GM19455 (cell line): ENCODE data around the gene XAGE1B.
"Not testable (repeated sequence)": the region's sequence is repeated elsewhere in the genome, so short reads cannot be mapped to it uniquely, and the experiment has no call there.

Experiments
- ATAC-seq: cut with Tn5 transposase; IDR thresholded peaks from one replicate; pipeline ENCODE4 v1.9.1; 2021; ENCODE audit not compliant: unreplicated experiment

Gene XAGE1B, protein sequence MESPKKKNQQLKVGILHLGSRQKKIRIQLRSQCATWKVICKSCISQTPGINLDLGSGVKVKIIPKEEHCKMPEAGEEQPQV

DNA sequence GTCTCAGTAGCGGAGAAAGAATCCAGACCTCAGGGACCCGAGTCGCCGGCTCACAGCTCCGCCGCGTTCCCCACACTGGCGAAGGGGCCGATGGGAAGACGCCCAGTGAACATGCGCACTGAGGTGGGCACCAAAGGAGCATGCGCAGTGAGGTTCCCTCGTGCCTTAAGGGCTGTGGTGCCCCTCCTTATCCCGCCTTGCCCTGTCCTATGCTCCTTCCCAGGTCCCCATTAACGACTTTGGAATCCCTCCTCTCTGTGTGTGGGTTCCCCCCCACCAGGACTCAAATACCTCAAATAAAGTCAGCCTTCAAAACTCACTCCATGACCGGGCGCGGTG, at the start of gene XAGE1B:
XAGE1B (minus strand) TSS at position 77 of the 339 bp plus-strand sequence. CDS start 1,536 bp downstream, outside the sequence.
- ATAC-seq, result not testable (repeated sequence)

DNA sequence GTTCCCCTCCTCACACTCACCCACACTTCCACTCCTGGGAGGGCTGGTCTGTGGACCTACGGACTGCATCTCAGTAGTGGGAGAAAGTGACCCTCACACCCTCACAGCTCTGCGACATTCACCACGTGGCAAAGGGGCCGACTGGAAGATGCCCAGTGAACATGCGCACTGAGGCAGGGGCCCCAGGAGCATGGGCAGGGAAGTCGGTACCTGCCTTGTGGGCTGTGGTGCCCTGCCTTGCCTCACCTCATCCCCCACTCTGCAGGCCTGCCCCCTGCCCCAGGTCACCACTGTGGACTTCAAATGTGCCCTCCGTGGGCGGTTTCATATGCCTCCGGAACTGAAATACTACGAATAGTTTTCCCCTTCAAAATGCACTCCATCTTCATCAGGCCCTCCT, 46.2 kb upstream of the XAGE1B start:
- ATAC-seq, result no peak

DNA sequence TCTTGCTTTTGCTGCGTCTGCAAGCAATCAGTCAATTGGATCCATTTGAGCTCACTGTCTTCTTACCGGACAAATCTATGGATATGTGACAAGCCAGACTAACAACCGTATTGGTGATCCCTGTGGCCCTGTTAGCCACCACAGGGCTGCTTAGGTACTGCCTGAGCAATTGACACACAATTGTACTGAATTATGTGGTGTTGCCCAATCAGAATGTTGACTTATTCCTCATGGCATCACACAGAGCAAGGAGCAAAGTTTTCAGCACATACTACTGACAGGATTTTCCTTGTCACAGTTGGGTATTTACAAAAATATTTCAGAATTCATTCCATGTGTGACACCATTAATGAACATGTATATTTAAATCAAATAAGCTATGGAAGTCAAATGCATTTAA, 41.3 kb upstream of the XAGE1B start:
- ATAC-seq, result no peak

DNA sequence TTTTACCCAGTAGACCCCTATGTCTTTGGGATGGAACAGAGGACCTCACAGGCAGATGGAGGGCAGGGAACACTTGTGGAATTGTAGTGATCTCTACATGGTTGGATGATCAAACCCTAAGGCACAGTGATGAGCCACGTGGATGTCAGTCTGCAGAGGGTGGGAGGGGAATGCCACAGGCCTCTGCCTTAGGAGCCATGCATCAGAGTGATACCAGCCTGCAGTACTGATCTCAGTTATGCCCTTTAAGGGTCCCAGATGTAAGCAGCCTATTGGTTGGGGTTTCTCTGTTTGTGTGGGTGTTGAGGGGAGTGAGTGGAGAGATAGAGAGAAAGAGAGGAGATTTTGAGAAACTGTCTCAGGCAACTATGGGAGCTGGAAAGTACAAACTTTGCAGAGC, 39.9 kb upstream of the XAGE1B start:
- no peak for ATAC-seq

DNA sequence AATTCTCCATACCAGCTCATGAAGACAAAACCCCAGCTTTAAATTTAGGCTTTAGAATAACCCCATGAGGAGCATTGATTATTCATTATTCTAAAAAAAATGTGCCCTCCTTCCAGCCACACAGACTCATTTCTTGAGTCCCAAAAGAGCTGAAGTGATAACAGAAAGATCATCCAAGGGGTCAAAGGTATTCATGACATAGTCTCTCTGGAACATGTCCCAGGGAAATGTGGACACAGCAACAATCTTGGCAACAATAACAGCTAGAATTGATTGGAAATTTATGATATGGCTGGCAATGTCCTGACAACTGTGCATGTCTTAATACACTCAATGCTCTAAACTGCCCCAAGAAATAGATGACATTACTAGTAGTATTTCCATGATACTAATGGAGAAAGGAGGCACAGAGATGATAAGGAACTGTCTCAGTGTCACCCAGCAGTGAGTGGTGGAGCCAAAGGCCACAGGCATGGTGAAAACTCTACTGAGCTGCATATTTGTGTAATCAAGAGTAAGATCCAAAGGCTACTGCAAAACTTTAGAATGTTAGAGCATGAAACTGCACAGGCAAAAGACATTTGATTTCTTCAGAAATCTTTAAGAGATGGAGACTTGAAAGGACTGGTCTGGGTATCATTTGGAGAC, 37.3 kb upstream of the XAGE1B start:
- ATAC-seq, result no peak

DNA sequence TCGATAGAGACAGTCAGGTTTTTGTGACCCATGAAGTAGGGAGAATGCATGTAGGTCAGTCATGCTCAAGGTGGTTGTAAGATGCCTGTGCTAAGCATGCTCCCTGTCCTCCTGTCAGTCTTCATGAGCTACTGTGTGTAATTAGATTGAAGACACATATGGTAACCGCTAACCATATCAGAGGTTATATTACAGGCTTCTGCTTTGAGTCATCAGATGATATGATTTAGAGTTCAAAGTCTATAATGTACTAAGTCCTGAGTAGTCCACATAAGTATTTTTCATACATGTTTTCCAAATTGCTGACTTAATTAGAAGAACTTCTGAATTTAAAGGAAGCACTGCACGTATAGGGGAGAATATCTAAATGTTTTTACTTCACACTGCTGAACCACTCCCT, 31.9 kb upstream of the XAGE1B start:
- ATAC-seq, result not testable (repeated sequence)

DNA sequence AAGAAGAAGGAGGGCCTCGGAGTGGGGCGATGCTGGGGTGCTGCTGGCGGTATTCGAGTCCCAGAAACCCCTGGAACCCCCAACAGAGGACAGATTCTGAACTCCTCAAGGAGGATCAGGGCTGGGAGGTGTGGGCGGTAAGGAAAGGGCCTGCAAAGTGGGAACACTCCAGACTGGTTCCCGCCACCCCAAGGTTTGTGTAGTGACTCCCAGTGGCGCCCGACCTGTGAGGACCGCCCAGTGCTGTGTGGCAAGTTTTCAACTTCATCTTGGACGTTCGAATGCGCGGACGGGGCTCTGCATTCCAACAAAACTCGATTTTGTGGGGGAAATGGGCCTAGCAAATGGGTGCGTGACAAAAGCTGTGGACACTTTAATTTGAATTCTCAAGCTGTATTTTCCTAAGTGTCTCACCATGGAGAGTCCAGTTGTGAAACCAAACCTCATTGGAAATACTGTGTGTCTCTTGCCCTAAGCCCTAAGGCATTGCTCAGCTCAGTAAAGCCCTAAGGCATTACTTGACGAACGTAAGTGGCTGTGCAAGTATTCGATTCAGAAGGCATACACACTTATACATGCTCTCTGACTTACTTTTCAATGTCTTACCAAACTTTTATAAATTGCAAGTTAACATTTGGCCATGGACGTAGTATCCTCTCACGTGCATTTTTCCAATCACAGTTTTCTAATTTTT, 27.4 kb upstream of the XAGE1B start:
- ATAC-seq, result no peak

DNA sequence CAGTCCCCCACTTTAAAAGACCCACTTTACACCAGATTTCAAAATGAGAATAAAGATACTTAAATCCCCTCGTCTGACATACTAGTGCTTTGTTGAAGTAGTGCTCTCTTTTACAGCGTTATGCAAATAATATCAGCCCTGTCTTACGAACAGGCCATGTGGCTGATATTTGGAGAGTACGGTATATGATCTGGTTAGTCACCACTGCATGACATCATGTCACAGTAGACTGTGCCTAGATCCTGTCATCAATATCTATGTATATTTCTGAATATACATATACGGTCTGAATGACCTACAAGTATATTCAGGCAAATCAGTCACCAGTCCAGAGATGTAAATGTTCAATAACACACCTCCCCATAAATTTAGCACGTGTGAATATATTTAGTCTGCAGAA, 25.4 kb upstream of the XAGE1B start:
- ATAC-seq, result no peak

DNA sequence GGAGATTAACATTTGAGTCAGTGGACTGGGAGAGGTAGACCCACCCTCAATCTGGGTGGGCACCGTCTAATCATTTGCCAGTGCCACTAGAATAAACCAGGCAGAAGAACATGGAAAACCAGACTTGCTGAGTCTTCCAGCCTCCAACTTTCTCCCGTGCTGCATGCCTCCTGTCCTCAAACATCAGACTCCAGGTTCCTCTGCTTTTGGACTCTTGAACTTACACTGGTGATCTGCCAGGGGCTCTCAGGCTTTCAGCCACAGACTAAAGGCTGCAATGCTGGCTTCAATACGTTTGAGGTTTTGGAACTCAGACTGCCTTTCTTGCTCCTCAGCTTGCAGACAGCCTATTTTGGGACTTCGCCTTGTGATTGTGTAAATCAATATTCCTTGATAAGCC, 24.2 kb upstream of the XAGE1B start:
- ATAC-seq, result not testable (repeated sequence)

DNA sequence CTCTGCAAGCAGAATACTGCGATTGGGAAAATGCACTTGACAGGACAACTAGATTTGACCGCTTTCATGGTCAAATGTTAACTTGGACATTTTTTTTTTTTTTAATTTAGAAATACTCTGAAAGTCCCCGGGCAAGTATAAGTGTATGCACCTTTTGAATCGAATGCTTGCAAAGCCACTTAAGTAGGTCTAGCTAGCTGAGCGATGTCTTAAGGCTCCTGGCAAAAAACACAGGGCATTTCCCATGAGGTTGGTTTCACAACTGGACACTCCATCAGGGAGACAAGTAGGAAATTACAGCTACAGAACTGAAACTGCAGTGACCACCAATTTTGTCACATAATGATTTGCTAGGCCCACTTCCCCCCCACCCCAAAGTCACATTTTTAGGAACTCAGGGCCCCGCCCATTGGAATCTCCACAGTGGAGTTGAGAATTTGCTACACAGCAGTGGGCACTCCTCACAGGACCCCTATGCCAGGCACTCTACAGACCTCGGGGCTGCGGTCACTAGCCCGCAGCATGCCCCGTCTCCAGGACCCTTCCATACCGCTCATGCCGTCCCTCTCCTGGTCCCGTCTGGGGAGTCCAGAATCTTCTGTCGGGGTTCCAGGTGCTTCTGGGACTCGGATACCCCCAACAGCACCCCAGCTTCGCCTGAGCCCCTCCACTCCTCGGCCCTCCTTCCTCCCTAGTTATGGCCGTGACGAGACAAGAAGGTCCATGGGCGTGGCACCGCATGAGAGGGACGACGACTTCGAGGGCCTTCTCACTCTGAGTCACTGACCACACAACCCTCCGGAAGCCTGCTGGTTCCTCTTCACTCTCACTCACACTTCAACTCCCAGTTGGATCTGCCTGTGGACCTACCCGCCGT, 515 bp downstream of the XAGE1B start:
- not testable (repeated sequence) for ATAC-seq

DNA sequence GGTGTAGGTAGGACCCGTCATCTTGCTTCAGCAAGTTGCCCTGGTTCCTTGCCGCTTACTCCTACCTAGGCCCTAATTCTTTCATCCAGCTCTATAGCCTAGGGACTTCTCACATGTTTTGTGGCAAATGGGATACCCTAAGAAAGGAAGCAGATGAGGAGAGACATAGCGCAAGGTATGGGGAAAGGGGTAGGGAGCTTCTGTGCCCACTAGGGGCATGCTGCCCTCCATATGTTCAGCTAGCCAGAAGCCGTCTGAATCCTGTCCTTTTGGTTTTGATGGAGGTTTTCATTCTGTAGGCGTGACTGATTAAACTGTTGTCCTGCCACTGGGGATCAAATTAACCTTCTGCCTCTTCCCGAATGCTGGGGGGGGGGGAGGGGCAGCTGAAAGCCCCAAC, 5.7 kb downstream of the XAGE1B start:
- not testable (repeated sequence) for ATAC-seq

DNA sequence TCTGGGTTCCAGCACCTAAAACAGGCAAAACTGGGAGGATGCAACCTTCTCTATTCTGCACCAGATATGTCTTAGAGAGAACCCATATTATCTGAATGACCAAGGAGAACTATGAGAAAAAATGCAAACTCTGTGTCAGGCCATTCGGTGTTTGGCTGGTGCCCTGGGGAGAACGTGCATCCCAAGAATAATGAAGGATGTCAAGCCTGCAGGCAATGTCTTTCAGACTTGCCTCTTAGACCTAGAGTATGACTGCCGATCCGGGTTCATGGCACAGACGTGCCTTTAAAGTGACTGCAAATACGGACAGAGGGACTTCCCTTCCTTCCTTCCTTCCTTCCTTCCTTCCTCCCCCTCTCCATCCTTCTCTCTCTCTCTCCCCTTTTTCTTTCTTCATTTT, 6.9 kb downstream of the XAGE1B start:
- no peak for ATAC-seq

DNA sequence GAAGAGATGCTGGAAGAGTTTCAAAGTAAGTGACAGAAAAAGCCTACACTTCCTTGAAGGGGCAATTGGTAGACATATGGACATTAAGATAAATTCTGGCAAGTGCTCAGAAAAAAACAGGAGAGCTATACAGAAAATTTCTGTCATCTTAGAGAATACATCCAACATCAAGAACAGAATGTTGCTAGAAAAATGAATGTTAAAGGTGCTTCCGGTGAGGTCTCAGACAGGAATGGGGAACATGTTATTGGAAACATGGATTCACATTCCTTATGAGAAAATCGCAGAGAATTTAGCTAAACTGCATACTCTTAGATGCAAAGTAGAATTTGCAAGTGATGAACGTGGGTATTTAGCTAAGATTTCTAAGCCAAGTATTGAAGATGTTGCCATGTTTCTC, 9.5 kb downstream of the XAGE1B start:
- no peak for ATAC-seq

DNA sequence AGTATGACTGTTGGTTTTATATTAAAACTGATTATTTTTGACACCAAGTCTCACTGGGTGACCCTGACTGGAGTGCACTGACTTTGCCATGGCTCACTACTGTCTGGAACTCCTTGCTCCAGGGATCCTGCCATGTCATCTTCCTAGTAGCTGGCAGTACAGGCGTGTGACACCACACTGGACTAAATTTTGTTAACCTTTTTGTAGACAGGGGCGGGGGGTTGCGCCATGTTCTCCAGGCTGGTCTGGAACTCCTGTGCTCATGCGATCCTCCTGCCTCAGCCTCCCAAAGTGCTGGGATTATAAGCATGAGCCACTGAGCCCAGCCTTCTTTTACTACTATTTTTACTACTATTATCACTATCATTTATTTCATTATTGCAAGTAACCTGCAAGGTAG, 12.3 kb downstream of the XAGE1B start:
- ATAC-seq, result no peak

DNA sequence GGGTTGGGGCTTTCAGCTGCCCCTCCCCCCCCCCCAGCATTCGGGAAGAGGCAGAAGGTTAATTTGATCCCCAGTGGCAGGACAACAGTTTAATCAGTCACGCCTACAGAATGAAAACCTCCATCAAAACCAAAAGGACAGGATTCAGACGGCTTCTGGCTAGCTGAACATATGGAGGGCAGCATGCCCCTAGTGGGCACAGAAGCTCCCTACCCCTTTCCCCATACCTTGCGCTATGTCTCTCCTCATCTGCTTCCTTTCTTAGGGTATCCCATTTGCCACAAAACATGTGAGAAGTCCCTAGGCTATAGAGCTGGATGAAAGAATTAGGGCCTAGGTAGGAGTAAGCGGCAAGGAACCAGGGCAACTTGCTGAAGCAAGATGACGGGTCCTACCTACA, 15.5 kb downstream of the XAGE1B start:
- not testable (repeated sequence) for ATAC-seq

DNA sequence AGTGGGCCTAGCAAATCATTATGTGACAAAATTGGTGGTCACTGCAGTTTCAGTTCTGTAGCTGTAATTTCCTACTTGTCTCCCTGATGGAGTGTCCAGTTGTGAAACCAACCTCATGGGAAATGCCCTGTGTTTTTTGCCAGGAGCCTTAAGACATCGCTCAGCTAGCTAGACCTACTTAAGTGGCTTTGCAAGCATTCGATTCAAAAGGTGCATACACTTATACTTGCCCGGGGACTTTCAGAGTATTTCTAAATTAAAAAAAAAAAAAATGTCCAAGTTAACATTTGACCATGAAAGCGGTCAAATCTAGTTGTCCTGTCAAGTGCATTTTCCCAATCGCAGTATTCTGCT, 20.5 kb downstream of the XAGE1B start:
- ATAC-seq, result not testable (repeated sequence)

DNA sequence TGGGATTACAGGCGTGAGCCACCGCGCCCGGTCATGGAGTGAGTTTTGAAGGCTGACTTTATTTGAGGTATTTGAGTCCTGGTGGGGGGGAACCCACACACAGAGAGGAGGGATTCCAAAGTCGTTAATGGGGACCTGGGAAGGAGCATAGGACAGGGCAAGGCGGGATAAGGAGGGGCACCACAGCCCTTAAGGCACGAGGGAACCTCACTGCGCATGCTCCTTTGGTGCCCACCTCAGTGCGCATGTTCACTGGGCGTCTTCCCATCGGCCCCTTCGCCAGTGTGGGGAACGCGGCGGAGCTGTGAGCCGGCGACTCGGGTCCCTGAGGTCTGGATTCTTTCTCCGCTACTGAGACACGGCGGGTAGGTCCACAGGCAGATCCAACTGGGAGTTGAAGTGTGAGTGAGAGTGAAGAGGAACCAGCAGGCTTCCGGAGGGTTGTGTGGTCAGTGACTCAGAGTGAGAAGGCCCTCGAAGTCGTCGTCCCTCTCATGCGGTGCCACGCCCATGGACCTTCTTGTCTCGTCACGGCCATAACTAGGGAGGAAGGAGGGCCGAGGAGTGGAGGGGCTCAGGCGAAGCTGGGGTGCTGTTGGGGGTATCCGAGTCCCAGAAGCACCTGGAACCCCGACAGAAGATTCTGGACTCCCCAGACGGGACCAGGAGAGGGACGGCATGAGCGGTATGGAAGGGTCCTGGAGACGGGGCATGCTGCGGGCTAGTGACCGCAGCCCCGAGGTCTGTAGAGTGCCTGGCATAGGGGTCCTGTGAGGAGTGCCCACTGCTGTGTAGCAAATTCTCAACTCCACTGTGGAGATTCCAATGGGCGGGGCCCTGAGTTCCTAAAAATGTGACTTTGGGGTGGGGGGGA, 21.1 kb downstream of the XAGE1B start, which contains the start of gene XAGE1A:
XAGE1A (plus strand) TSS at position 264 of the 874 bp plus-strand sequence. CDS start 1,554 bp downstream, outside the sequence.
- not testable (repeated sequence) for ATAC-seq

DNA sequence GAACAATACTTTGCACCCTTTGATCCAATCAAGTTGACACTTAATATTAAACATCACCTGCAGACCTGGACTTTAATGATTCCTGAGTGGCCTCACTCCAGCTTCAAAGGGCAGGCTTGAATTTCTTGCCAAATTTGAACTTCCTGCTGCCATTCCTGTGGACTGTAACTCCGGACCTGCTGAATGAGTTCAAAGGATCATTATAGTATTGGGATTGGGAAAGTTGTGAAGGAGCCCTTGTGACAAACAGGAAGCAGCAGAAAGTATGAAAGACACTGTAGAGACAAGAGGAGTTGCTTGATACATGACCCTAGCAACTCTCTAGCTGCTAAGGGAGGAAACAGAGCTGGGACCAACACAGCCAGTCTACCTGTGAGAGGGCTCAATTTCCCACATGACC, 45.6 kb downstream of the XAGE1B start:
- not testable (repeated sequence) for ATAC-seq
